ENCODE measurements around the gene VSIG10L. TPM values are rescaled to one million over a fixed set of nuclear protein-coding genes. Genes with fewer than 3 reads are reported as not detected.

VSIG10L gene
- total RNA-seq, 2 experiments from 2014 or later: 4.5 to 4.6 TPM

GRCh38 chr19:51372021-51372648 lies 30.2 kb upstream of the VSIG10L start:
- Mint-ChIP-seq H3K4me3 (peak overlapping the region; percentile 70), H3K4me1 (peaks cover 73% of the 10 kb centered on the region), H3K27me3 (no peaks in the 10 kb centered on the region), H3K27ac (peak overlapping the region; percentile 94), H3K9me3 (ENCODE audit: low read depth) (no peaks in the 10 kb centered on the region), H3K36me3 (ENCODE audit: low read depth) (peaks cover 24% of the 10 kb centered on the region)
- CTCF ChIA-PET: interaction anchor here (1.0 to 1.6 kb wide), 4 partner anchors 9 to 32 kb away, joined by 3 to 5 read pairs (median 5); no protein-coding TSS in a partner anchor
- POLR2A ChIA-PET: interaction anchor here (1.1 to 1.9 kb wide), 3 partner anchors 22 to 23 kb away, joined by 5 to 7 read pairs (median 6); no protein-coding TSS in a partner anchor
- DNase-seq (no peak), ATAC-seq (no peak)
- intact Hi-C loops (cut with DNase I, micrococcal nuclease): loop anchor here in 1 of 2 experiments (1.0 kb wide), 1 partner anchor 69 kb away; no protein-coding TSS in a partner anchor

- CTCF ChIA-PET: interaction anchor here (1.0 to 1.3 kb wide), 3 partner anchors 8 to 32 kb away, joined by 3 to 5 read pairs (median 5); no protein-coding TSS in a partner anchor
- H3K27me3 Mint-ChIP-seq: no peaks in the 10 kb centered on the region
- H3K36me3 Mint-ChIP-seq (ENCODE audit: low read depth): peaks cover 28% of the 10 kb centered on the region
- DNase-seq (no peak), ATAC-seq (no peak)
- no peaks in the 10 kb centered on the region for H3K9me3 Mint-ChIP-seq (ENCODE audit: low read depth)
- POLR2A ChIA-PET: interaction anchor here (1.1 kb wide), 1 partner anchor 24 kb away, joined by 6 read pairs; no protein-coding TSS in a partner anchor
- peak overlapping the region; percentile 70 for H3K4me3 Mint-ChIP-seq
- peak overlapping the region; percentile 94 for H3K27ac Mint-ChIP-seq
- peaks cover 65% of the 10 kb centered on the region for H3K4me1 Mint-ChIP-seq
- intact Hi-C loops (cut with DNase I, micrococcal nuclease): no loop called here
Observed at GRCh38 chr19:51371186-51371690, 29.3 kb upstream of the VSIG10L start.

- H3K4me1 Mint-ChIP-seq: peaks cover 60% of the 10 kb centered on the region
- H3K9me3 Mint-ChIP-seq (ENCODE audit: low read depth): no peaks in the 10 kb centered on the region
- H3K27ac Mint-ChIP-seq: peak overlapping the region; percentile 94
- H3K36me3 Mint-ChIP-seq (ENCODE audit: low read depth): peaks cover 31% of the 10 kb centered on the region
- ATAC-seq (no peak), DNase-seq (no peak)
- ChIA-PET POLR2A (no interaction called here), CTCF (interaction anchor here (0.6 to 1.2 kb wide), 3 partner anchors 11 to 1892 kb away, joined by 3 to 4 read pairs (median 3); no protein-coding TSS in a partner anchor)
- intact Hi-C loops (cut with DNase I, micrococcal nuclease): no loop called here
- H3K27me3 Mint-ChIP-seq: no peaks in the 10 kb centered on the region
- peak overlapping the region; percentile 70 for H3K4me3 Mint-ChIP-seq
Observed at GRCh38 chr19:51370230-51370629, 28.3 kb upstream of the VSIG10L start.

GRCh38 chr19:51368366-51369282 lies 26.7 kb upstream of the VSIG10L start, which contains the start of gene CLDND2:
TSS of gene CLDND2 (minus strand) at chr19:51369003. CDS start at chr19:51368577, 426 bp downstream.
- H3K4me1 Mint-ChIP-seq: peaks cover 58% of the 10 kb centered on the region
- H3K36me3 Mint-ChIP-seq (ENCODE audit: low read depth): peaks cover 28% of the 10 kb centered on the region
- ChIA-PET POLR2A (interaction anchor here (0.9 to 2.1 kb wide), 4 partner anchors 14 to 80 kb away, joined by 4 to 11 read pairs (median 6); no protein-coding TSS in a partner anchor), CTCF (interaction anchor here (1.0 to 1.7 kb wide), 5 partner anchors 11 to 53 kb away, joined by 3 to 11 read pairs (median 5); no protein-coding TSS in a partner anchor)
- H3K27ac Mint-ChIP-seq: peak within 1 kb of the TSS; percentile 97
- DNase-seq: peak; percentile 31
- peak within 1 kb of the TSS; percentile 90 for H3K4me3 Mint-ChIP-seq
- H3K27me3 Mint-ChIP-seq: no peaks in the 10 kb centered on the region
- ATAC-seq: no peak
- intact Hi-C loops (cut with DNase I, micrococcal nuclease): no loop called here
- no peaks in the 10 kb centered on the region for H3K9me3 Mint-ChIP-seq (ENCODE audit: low read depth)

GRCh38 chr19:51367565-51368365 lies 25.8 kb upstream of the VSIG10L start:
- intact Hi-C loops (cut with DNase I, micrococcal nuclease): loop anchor here (1.0 to 2.0 kb wide), 8 partner anchors 27 to 563 kb away; partner anchors contain the start of gene CTU1 (in 1 of the 2)
- CTCF ChIA-PET: interaction anchor here (0.8 to 1.7 kb wide), 6 partner anchors 12 to 141 kb away, joined by 3 to 11 read pairs (median 4); no protein-coding TSS in a partner anchor
- H3K4me3 Mint-ChIP-seq: peak overlapping the region; percentile 90
- peak overlapping the region; percentile 97 for H3K27ac Mint-ChIP-seq
- no peaks in the 10 kb centered on the region for H3K9me3 Mint-ChIP-seq (ENCODE audit: low read depth)
- ATAC-seq (peak; percentile 83), DNase-seq (peak; percentile 99)
- POLR2A ChIA-PET: interaction anchor here (0.6 to 2.1 kb wide), 7 partner anchors 13 to 337 kb away, joined by 3 to 11 read pairs (median 4); no protein-coding TSS in a partner anchor
- H3K27me3 Mint-ChIP-seq: no peaks in the 10 kb centered on the region
- H3K4me1 Mint-ChIP-seq: peaks cover 58% of the 10 kb centered on the region
- H3K36me3 Mint-ChIP-seq (ENCODE audit: low read depth): peaks cover 31% of the 10 kb centered on the region

GRCh38 chr19:51367255-51367564 lies 25.3 kb upstream of the VSIG10L start:
- peak overlapping the region; percentile 97 for H3K27ac Mint-ChIP-seq
- ATAC-seq: no peak
- CTCF ChIA-PET: interaction anchor here (0.8 to 1.7 kb wide), 5 partner anchors 13 to 141 kb away, joined by 3 to 11 read pairs (median 5); no protein-coding TSS in a partner anchor
- POLR2A ChIA-PET: interaction anchor here (0.6 to 2.1 kb wide), 7 partner anchors 13 to 337 kb away, joined by 3 to 11 read pairs (median 4); no protein-coding TSS in a partner anchor
- H3K9me3 Mint-ChIP-seq (ENCODE audit: low read depth): no peaks in the 10 kb centered on the region
- no peak for DNase-seq
- intact Hi-C loops (cut with DNase I, micrococcal nuclease): loop anchor here (1.0 to 2.0 kb wide), 8 partner anchors 27 to 562 kb away; partner anchors contain the start of gene CTU1 (in 1 of the 2)
- peaks cover 31% of the 10 kb centered on the region for H3K36me3 Mint-ChIP-seq (ENCODE audit: low read depth)
- H3K4me3 Mint-ChIP-seq: peak overlapping the region; percentile 90
- H3K4me1 Mint-ChIP-seq: peaks cover 58% of the 10 kb centered on the region
- no peaks in the 10 kb centered on the region for H3K27me3 Mint-ChIP-seq

- ChIA-PET POLR2A (interaction anchor here (1.6 to 2.1 kb wide), 2 partner anchors 28 to 29 kb away, joined by 9 to 11 read pairs; no protein-coding TSS in a partner anchor), CTCF (interaction anchor here (1.0 to 1.5 kb wide), 3 partner anchors 26 to 295 kb away, joined by 3 to 11 read pairs (median 5); no protein-coding TSS in a partner anchor)
- ATAC-seq: peak; percentile 66
- peaks cover 32% of the 10 kb centered on the region for H3K36me3 Mint-ChIP-seq (ENCODE audit: low read depth)
- H3K27ac Mint-ChIP-seq: peak overlapping the region; percentile 97
- intact Hi-C loops (cut with DNase I, micrococcal nuclease): loop anchor here (1.0 to 2.0 kb wide), 9 partner anchors 27 to 562 kb away; partner anchors contain the start of gene CTU1 (in 1 of the 2)
- H3K4me1 Mint-ChIP-seq: peaks cover 57% of the 10 kb centered on the region
- DNase-seq: peak; percentile 97
- H3K27me3 Mint-ChIP-seq: no peaks in the 10 kb centered on the region
- peak overlapping the region; percentile 90 for H3K4me3 Mint-ChIP-seq
- H3K9me3 Mint-ChIP-seq (ENCODE audit: low read depth): no peaks in the 10 kb centered on the region
Observed at GRCh38 chr19:51366389-51367254, 24.7 kb upstream of the VSIG10L start.

- CTCF ChIA-PET: interaction anchor here (0.6 to 1.2 kb wide), 4 partner anchors 19 to 662 kb away, joined by 3 to 5 read pairs (median 4); partner anchors contain the start of gene ZNF614
- peaks cover 26% of the 10 kb centered on the region for H3K36me3 Mint-ChIP-seq (ENCODE audit: low read depth)
- H3K27me3 Mint-ChIP-seq: no peaks in the 10 kb centered on the region
- ATAC-seq (no peak), DNase-seq (no peak)
- peak within 1 kb of the TSS; percentile 90 for H3K4me3 Mint-ChIP-seq
- H3K4me1 Mint-ChIP-seq: peaks cover 51% of the 10 kb centered on the region
- H3K9me3 Mint-ChIP-seq (ENCODE audit: low read depth): no peaks in the 10 kb centered on the region
- intact Hi-C loops (cut with DNase I, micrococcal nuclease): loop anchor here in 1 of 2 experiments (1.0 to 2.0 kb wide), 2 partner anchors 338 to 561 kb away; no protein-coding TSS in a partner anchor
- POLR2A ChIA-PET: interaction anchor here (1.6 kb wide), 1 partner anchor 30 kb away, joined by 9 read pairs; no protein-coding TSS in a partner anchor
- peak within 1 kb of the TSS; percentile 97 for H3K27ac Mint-ChIP-seq
Observed at GRCh38 chr19:51365965-51366388, 24.0 kb upstream of the VSIG10L start, which contains the start of gene ETFB. TSS of gene ETFB (minus strand) at chr19:51366388. CDS start at chr19:51366326, 62 bp downstream.

Measured in activated CD4-positive, alpha-beta T cell treated with anti-CD3 and anti-CD28 coated beads for 36 hours (primary cell).